ENCODE measurements around the gene CDH23.
"Not testable (repeated sequence)": the region's sequence is repeated elsewhere in the genome, so short reads cannot be mapped to it uniquely, and the experiment has no call there.

The CDH23 gene

DNA sequence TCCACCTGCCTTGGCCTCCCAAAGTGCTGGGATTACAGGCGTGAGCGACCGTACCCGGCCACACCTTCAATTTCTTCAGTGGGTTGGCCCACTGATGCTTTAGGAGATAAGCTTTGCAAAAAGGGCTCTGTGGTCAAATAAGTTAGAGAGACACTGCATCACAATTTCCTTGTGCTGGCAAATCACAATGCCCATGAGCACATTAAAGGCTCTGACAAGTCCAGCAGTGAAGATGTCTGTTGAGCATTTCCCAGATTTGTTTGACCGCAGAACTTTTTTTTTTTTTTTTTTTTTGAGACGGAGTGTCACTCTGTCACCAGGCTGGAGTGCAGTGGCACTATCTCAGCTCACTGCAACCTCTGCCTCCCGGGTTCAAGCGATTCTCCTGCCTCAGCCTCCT, 203.5 kb downstream of the CDH23 start:
- not testable (repeated sequence) for DNase-seq

DNA sequence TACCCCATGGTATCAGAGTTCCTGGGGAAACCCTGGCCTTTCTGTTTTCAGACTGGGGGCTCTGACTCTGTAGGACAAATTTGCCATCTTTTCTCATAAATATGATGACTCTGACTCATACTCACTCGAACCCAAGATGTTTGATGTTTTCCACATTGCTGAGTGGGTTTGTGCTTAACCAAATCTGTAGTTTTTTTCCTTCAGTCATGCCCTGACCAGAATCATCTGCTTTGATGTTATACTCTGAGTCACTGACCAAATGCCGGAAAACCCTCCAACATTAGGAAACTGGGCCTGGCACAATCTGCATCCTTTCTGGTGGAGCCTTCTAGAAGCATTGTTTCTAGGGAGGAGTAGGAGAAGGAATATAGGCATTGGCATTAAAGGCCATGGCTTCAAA, 204.1 kb downstream of the CDH23 start:
- DNase-seq, result no peak

DNA sequence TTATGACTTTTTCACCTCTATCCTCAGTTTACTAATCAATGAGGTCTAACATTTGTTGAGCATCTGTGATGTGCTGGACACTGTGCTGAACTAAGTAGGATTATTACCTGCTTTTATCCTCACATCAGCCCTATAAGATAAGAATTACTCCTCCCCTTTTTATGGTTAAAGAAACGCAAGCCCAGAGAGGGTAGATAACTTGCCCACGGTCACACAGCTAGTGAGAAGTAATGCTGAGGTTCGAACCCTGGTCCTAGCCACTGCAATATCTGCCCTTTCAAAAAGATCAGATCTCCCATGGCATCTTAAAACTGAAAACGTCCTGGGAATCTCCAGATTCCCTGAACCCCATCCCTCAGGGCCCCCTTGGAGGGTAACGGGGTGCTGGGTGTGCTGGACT, 204.6 kb downstream of the CDH23 start:
- no peak for DNase-seq

DNA sequence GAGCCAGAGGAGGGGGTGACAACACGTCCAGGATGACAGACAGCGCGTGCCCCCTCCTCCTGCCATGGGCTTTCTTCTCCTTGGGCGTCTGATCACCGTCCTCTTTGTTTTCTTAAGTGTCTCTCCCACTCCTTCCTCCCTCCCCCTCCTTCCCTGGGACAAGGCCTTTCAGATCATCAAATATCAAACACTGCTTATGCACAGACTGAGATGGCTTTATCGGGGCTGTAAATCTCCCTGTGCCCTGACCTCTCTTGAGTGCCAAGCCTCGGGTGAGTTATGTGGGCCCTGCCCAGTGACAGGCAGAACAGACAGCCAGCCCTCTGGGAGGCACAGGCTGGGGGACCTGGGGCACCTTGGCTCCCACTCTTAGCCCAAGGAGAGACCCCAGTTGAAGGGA, 206.4 kb downstream of the CDH23 start:
- no peak for DNase-seq

DNA sequence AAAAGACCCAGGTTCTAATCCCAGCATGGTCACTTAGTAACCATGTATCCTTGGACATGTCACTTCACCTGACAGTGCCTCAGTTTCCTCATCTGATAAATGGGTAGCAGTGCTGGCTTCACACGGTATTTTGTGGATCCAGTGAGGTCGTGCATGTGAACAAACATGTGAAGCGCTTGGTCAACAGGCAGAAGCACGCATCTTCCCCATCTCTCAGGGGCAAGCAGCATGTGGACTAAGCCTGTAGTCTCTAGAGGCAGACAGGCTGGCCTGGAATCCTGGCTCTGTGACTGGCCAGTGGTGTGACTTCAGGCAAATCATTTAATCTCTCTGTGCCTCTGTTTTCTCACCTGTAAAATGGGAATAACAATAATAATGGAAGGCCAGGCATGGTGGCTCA, 207.0 kb downstream of the CDH23 start:
- no peak for DNase-seq

DNA sequence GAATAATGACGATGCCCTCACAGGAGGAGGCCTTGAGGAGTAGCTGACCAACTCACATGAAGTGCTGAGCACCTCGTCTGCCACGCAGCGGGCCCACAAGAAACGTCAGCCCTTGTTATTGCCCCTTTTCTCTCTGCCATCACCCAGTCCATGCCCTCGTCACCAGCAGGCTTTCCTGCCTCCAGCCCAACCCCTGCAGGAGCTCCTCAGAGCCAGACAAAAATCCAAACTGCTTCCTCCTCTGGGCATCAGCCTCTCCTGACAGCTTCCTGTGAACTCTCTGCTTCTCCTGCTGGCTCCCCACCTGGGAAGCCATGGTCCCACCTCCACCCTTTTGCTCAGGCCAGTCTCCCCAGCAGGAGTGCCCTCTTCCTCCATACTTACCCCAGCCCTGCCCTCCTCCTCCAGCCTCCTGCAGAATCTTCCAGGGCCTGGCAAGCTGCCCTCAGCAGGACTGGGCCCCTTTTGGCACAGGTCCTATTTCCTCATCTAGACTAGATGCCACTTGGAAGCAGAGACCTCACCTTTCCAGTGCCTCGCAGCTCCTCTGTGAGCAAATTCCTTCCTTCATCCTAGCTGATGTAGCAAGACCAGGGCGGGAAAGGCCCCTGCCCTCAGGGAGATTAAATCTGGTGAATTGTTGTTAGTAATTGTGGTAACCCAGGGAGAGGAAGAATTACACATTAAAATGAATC, 207.8 kb downstream of the CDH23 start:
- DNase-seq, result peak in 1 of 56 donors; percentile 57

DNA sequence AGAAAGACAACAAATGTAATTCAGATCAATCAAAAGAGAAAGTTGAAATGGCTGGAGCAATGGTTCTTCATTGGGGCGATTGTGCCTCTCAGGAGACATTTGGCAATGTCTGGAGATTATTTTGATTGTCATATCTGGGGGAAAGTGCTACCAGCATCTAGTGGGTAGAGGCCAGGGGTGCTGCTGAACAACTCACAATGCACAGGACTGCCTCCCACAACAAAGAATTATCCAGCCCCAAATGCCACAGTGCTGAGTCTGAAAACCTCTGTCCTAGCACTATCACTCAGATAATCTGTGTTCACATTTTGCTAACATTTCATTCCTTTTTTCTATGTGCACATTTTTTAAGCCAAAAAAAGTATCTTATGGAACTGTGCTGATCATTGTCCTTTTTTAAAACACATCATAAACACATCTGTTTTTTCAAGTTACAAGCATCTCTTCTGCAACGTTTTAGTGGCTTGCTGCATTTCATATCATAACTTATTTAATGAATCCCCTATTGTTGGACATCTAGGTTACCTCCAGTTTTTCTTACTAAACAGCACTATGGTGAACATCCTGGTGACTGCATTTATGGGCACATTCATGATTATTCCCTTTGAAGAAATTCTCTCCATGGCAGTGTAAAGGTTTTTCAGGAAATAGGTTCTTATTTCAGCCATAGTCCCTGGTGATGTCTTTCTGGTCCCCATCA, 208.7 kb downstream of the CDH23 start:
- no peak for DNase-seq

DNA sequence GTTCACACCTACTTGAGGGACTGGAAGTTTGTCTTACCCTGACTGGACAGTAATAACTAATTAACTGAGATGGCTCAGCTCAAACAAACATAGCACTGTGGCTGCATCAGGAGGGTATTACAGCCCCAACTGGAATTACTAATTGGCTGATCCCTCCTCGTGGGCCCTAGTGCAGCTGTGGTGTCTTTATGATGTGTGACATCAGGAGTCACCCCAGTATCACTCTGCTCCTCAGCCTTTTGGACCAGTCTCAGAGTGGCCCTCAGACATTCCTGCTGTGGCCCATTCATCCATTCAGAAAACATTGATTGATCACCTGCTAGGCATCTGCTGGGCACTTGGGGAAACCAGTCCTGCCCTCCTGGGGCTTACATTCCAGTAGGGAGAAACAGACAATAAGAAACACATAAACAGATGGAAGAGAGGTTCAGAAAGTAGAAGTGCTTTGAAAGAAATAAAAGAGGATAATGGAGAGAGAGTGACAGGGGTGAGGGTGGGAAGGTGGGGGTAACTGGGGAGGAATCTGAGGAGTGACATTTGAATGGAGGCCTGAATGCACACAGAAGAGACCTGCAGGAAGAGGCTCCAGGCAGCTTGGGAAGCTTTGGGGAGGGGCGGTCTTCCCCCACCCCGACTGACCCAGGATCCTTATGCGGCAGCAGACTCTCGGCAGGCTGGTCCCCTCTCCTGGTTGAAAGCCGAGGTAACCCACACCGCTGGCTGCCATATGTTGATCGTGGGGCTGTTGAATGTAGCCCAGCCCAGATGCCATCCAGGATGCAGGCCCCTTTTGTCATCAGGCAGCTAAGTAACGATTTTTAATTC, 209.7 kb downstream of the CDH23 start:
- DNase-seq, result no peak

DNA sequence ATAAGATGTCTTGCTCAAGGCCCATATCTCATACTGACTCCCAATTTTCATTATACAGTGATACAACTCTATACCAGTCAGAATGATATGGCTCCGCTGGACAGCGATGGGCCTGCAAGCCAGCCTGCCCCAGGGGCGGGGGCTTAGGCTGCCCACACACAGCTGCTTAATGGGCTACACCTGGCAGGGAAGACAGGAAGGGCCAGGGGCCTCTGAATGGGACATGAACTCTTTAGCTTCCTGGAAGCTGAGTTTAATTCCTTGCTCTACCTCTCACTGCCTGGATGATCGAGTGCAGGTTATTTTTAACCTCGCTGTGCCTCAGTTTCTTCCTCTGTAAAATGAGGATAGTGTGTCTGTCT, 210.3 kb downstream of the CDH23 start:
- no peak for DNase-seq

DNA sequence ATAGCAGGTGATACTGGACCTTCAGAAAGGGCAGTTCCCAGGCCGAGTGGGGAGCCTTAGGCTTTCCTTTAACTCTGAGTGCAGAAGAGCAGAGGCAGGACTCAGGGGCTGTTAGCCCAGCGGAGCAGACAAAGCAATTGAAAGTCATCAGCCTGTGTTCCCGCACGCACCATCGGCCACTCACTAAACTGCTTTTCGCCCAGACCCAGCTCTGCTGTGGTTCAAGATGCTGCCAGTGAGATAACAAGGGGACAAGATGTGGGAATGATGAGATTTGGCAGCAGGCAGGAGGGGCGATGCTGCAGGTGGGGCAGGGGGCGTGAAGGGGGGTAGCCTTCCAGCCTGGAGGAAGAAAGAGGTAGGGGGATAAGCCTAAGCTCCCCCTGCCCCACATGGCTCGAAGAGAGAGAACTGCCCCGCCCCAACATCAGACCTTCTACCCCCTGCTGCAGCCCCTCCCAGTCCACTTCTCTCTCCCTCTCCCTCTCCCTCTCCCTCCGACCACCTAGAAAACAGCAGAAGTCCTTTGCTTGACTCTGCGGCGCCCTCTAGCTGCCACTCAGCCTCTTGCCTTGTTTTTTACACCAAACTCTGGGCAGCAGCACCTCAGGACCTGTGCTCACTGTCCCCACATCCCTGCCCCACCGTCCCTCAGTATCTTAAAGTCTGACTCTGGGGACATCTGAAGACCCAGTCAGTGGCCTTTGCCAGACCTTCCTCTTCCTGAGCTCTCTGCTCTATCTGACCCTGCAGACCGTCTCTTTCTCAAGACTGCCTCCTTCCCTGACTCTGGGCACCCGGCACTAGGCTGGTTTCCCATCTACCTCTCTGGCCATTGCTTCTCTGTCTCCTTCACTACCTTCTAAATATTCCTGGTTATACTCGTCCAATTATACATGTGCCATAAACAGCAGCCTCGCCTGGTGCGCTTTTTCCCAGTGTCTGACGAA, 212.4 kb downstream of the CDH23 start:
- peak in 51 of 56 donors; percentile 26 to 93 (median 67) for DNase-seq

DNA sequence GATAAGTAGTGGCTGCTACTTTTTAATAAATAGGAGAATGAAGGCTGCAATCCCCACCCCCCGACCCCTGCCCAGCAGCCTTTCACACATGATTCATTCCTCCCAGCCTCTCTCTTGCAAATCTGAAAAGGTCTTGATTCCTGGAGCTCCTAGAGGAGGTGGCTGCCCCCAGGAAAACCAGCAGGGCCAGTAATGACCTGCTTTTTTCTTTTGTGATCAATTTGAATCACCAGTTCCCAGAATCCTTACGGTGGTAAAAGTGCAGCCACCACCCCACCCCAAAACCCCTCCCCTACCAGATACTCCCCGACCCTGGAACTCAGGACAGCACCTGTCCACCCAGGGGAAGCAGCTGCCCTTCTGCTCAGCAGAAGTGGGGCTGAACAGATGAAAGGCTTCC, 213.9 kb downstream of the CDH23 start:
- DNase-seq, result no peak

DNA sequence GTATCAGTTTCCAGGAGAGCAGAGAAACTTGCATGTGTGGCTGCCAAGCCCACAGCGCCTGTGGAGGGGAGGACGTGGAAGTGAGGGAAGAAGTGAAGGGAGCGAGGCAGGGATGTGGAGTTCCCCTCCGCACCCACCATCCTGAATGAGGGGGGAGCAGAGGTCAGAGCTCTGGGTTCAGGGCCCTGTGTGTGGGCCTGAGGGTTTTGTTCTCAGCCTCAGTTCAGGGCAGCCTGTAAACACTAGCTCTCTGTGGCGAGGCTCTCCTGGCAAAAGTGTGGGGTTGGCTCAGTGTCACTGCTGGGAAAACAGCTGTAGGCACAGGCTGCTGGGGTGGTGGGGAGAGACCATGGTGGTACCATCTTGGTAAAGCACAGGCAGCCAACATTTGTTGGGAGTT, 214.4 kb downstream of the CDH23 start:
- DNase-seq, result peak in 40 of 56 donors; percentile 19 to 76 (median 44)

DNA sequence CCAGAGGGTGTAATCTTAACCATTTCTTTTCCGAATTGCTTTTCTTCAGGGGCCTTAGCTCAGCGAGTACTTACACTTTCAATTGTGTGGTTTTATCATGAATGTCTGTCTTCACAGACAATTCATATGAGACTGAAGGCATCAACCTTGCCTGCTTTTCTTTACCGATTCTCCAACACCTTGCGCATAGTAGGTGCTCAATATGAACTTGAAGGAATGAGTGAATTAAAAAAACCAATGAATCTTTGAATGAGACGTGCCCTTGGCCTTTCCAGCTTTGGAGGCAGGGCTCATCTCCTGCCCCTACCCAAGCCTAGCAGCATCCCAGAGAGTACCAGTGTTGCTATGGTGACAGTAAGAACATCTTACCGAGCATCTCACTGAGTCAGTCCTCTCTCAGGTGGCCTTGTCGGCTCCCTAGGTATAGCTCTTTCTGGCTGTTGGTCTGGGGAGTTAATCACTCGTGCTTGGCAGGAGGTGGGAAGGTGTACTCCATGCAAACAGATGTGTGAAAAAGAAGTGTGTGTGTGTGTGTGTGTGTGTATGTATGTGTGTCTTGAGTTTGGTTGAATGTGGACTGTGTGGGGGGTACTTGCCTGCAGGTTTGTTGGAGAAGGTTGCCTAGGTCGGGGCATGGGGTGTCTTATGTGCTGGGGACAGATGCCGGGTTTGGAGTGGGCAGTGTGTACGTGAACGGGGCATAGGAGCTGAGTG, 215.1 kb downstream of the CDH23 start:
- DNase-seq, result no peak

DNA sequence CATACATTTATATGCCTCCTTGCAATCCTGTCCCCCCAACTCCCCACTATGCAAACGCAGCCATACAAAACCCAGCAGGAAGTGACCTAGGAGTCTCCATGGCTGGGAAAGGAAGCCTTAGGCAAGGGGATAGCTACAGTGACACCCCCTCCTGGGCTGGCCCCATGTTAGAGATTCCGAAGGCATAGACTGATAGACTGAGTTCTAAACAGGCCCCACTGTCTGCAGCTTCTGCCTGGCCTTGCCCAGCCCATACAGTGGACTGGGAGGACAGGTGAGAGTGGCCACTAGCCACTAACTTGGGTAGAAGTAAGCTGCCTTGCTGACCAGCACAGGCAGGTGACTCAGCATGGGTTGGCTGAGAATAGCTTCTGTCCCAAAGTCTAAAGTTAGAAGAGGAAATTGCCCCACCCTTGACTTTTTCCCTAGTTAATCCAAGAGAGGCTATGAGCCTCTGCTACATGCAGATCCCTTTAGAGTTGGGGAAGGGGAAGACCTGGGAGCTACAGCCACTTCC, 216.6 kb downstream of the CDH23 start:
- DNase-seq, result no peak

DNA sequence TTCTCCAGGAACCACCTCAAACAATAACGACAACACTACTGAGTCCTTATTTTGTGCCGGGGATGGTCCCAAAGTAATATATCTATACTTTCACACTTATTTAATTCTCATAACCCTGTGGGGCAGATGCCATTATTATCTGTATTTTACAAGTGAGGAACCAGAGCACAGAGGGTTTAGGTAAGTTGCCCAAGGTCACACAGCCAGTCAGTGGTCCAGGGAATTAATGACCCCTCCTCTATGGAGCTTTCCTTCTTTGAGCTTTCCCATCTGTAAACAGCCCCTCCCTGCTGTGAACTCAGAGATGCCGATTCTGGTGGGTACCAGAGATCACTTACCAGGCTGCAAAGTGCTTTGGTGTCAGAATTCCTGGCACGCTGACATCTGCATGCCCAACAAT, 217.2 kb downstream of the CDH23 start:
- no peak for DNase-seq

DNA sequence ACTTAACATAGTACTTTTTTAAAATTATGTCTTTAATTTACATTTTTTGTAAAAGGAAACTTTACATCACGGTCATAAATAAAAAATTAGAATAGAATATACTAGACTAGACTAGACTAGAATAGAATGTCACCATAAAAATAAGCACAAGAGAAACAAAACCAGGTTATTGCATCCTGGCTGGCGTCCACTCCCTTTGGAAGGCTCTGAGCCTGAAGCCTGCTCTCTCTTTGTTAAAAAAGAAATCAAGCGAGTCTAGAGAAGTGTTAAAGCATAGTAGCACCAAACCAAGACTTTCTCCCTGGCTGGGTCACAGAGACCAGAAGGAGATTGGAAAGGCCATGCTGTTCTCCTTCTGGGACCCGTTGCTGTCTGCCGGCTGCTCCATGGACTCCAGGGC, 218.2 kb downstream of the CDH23 start:
- DNase-seq, result peak in 1 of 56 donors; percentile 10

DNA sequence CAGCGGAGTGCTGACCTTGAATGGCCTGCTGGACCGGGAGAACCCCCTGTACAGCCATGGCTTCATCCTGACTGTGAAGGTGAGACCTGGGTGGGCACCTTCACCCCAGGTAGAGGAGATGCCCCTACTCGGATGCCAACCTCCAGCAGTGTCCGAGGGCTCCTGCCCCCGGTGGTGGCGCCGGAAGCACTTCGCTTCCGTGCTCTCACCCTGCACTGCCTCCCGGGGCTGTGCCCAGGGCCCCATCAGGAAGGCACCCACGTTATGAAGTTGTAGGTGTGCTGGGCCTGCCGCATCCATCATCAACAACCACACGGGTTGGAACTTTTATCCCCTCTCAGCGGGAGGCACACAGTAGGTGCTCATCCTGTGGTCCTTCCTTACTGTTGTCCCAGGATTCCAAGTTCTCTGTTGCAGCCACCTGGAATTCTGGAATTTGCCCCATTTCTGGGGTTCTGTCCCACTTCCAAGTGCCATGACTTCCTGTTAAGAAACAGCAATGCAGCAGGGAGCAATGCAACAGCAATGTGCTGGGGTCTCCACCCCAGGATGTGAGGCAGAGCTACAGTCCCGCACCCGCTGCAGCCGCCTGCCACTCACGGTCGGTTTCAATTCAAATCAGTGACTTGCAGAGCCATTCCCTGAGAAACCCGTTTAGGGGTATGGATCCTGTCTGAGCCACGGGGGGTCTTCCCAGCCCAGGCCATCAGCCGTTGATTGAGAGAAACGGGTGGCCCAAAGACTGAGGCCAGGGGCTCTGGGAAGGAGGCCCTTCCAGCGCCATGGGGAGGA, 219.0 kb downstream of the CDH23 start:
- DNase-seq, result no peak

DNA sequence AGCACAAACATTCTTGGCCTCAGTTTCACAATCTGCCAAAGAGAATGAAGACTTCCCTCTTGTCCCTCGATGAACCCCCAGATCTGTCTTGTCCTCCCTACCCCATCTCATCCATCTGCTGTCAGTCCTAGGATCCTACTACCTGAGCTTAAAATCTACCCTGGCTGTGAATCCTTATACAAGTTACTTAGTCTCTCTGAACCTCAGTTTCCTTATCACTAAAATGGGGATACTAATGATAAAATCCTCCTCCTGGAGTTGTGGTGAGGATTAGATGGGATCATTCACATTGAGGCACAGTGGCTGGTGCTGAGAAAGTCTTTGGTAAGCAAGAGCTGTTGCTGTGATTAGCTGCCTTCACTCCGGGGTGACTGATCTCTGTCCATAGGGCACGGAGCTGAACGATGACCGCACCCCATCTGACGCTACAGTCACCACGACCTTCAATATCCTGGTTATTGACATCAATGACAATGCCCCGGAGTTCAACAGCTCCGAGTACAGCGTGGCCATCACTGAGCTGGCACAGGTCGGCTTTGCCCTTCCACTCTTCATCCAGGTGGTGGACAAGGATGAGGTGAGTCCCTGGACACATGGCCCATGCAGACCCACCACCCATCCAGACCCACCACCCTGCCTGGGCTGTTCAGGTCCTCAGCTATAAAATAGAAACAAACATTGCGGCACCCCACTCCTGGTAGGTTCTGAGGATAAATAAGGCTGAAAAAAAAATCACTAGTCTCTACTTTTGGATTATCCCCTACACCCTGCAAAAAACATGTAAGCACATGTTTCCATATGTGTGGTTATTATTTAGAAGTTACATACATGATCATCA, 220.3 kb downstream of the CDH23 start:
- no peak for DNase-seq

DNA sequence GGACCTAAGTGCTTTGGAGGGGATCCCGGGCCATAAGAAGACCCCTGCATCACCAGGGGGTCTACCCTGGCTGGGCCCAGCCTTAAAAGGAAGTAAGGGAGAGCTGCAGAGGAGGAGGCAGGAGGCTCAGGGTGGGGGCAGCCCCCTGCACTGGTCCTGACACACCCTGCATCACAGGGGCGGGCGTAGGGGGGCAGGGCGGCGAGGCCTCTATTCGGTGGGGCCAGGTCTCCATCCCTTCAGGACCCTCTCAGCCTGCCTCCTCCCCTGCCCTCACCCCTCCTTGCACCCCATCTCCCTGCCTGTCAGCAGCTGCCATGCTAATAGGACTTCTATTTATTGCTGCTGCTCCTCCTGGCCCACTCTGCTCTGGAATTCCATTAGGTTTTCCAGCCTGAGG, 221.5 kb downstream of the CDH23 start:
- no peak for DNase-seq
